ENCODE measurements around the gene CDH22.

DNA sequence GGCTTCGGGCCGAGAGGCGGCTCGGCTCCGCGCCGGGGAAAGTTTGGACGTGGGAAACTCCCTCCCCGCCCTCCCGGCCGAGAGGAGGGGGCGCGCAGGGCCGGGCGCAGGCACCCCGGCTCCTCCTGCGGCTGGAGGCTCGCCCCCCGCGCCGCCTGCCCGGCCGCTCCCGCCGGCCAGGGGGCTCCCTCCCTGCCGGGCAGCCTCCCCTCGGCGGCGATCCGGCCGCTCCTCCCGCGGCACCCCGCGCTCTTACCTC, 370 bp downstream of the CDH22 start:
- TF ChIP-seq, protein P1, sequence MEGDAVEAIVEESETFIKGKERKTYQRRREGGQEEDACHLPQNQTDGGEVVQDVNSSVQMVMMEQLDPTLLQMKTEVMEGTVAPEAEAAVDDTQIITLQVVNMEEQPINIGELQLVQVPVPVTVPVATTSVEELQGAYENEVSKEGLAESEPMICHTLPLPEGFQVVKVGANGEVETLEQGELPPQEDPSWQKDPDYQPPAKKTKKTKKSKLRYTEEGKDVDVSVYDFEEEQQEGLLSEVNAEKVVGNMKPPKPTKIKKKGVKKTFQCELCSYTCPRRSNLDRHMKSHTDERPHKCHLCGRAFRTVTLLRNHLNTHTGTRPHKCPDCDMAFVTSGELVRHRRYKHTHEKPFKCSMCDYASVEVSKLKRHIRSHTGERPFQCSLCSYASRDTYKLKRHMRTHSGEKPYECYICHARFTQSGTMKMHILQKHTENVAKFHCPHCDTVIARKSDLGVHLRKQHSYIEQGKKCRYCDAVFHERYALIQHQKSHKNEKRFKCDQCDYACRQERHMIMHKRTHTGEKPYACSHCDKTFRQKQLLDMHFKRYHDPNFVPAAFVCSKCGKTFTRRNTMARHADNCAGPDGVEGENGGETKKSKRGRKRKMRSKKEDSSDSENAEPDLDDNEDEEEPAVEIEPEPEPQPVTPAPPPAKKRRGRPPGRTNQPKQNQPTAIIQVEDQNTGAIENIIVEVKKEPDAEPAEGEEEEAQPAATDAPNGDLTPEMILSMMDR (IDR thresholded peaks at IDR 0.05), result no peak
- TF ChIP-seq POLR2A (IDR thresholded peaks at IDR 0.05), result no peak

Measured in right lobe of liver (tissue), 4 donors.